ENCODE results near the gene PRDX4. TPM values are rescaled to one million over a fixed set of nuclear protein-coding genes. Genes with fewer than 3 reads are reported as not detected.

The PRDX4 gene
- total RNA-seq = 257 and 290 TPM in 2 replicates

DNA sequence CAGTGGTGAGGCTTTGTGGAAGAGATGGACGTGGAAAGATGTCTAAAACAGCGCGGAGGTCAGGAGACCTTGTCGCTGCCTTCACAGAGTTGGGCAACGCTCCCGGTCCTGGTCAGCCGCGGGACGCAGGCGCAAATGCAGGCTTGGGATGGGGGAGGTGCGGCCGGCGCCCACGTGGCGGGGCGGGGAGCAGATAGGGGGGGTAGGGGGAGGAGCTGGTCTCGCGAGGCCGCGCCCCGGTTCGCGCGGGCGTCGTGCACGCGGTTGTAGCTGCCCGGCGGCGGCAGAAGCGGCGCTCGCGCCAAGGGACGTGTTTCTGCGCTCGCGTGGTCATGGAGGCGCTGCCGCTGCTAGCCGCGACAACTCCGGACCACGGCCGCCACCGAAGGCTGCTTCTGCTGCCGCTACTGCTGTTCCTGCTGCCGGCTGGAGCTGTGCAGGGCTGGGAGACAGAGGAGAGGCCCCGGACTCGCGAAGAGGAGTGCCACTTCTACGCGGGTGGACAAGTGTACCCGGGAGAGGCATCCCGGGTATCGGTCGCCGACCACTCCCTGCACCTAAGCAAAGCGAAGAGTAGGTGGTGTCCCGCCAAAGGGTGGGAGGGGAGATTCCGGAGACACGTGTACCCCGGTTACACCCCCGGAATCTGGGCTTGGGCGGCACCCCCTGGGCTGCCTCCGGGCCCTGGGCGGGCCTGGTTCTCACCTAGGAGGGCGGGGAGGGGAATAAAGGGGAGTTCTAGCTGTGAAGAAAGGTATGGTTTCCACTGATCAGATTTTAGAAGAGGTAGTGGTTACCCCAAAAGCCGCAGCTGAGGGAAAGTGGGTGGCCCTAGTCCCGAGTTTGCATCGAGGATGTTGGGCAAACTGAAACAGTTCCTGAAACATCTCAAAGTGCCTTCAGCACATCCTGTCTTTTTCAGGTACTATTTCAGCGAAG lies at the start of gene PRDX4:
Gene PRDX4 (plus strand): TSS at position 255 of the 939 bp plus-strand sequence. CDS start 78 bp downstream, at position 333.

Other genes with a start within 250 kb of the PRDX4 start
- 89.5 and 96.3 TPM in 2 replicates for gene ACOT9, start 75.8 kb downstream of the PRDX4 start, total RNA-seq
- gene SAT1, start 115.7 kb downstream of the PRDX4 start, total RNA-seq = 142 and 147 TPM in 2 replicates
- 15.0 and 18.2 TPM in 2 replicates for gene APOO, start 240.4 kb downstream of the PRDX4 start, total RNA-seq
- not detected in 2 replicates for gene CXorf58, start 240.5 kb downstream of the PRDX4 start, total RNA-seq